HG02798 (cell line): Measurements from ENCODE around the gene KLHL22.
"Not testable (repeated sequence)": the region's sequence is repeated elsewhere in the genome, so short reads cannot be mapped to it uniquely, and the experiment has no call there.

ENCODE experiments used
- ATAC-seq: cut with Tn5 transposase; IDR thresholded peaks from one replicate; pipeline ENCODE4 v1.9.1; 2021; ENCODE audit warnings: mild to moderate bottlenecking; ENCODE audit not compliant: unreplicated experiment, poor library complexity

KLHL22 gene

GRCh38 chr22:20504293-20504922 is 8.8 kb upstream of the KLHL22 start:
- not testable (repeated sequence) for ATAC-seq

GRCh38 chr22:20503816-20504215 is 8.2 kb upstream of the KLHL22 start:
- ATAC-seq: no peak

- ATAC-seq: no peak
Measured at GRCh38 chr22:20499769-20500168, 4.2 kb upstream of the KLHL22 start.

- ATAC-seq: no peak
Measured at GRCh38 chr22:20498913-20499312, 3.3 kb upstream of the KLHL22 start.

- ATAC-seq: no peak
Measured at GRCh38 chr22:20497426-20497825, 1.8 kb upstream of the KLHL22 start.

- peak; percentile 88 for ATAC-seq
Measured at GRCh38 chr22:20495861-20496681, 476 bp upstream of the KLHL22 start.

- no peak for ATAC-seq
Measured at GRCh38 chr22:20491346-20491745, 4.2 kb downstream of the KLHL22 start.

GRCh38 chr22:20490941-20491307 is 4.7 kb downstream of the KLHL22 start:
- ATAC-seq: no peak

GRCh38 chr22:20490183-20490940 is 5.2 kb downstream of the KLHL22 start:
- no peak for ATAC-seq

- ATAC-seq: no peak
Measured at GRCh38 chr22:20488946-20489345, 6.6 kb downstream of the KLHL22 start.

GRCh38 chr22:20487715-20488114 is 7.9 kb downstream of the KLHL22 start:
- ATAC-seq: no peak

- no peak for ATAC-seq
Measured at GRCh38 chr22:20486229-20486628, 9.4 kb downstream of the KLHL22 start.

GRCh38 chr22:20484948-20485683 is 10.5 kb downstream of the KLHL22 start:
- ATAC-seq: no peak

GRCh38 chr22:20483771-20484170 is 11.8 kb downstream of the KLHL22 start:
- no peak for ATAC-seq

GRCh38 chr22:20483143-20483506 is 12.5 kb downstream of the KLHL22 start:
- ATAC-seq: not testable (repeated sequence)

GRCh38 chr22:20479612-20480196 is 15.9 kb downstream of the KLHL22 start:
- ATAC-seq: no peak

GRCh38 chr22:20478059-20478458 is 17.5 kb downstream of the KLHL22 start:
- ATAC-seq: not testable (repeated sequence)

GRCh38 chr22:20475569-20475968 is 20.0 kb downstream of the KLHL22 start:
- ATAC-seq: not testable (repeated sequence)

- no peak for ATAC-seq
Measured at GRCh38 chr22:20475115-20475436, 20.5 kb downstream of the KLHL22 start.
